ENCODE data around the gene STARD3. TPM values are rescaled to one million over a fixed set of nuclear protein-coding genes. Genes with fewer than 3 reads are reported as not detected.
"Not testable (repeated sequence)": the region's sequence is repeated elsewhere in the genome, so short reads cannot be mapped to it uniquely, and the experiment has no call there.

The STARD3 gene
- polyA plus RNA-seq (2011; rRNA removed) (43.3 and 44.7 TPM in 2 replicates), polyA minus RNA-seq (2011; rRNA and poly(A)+ RNA removed) (47.5 and 58.2 TPM in 2 replicates)

DNA sequence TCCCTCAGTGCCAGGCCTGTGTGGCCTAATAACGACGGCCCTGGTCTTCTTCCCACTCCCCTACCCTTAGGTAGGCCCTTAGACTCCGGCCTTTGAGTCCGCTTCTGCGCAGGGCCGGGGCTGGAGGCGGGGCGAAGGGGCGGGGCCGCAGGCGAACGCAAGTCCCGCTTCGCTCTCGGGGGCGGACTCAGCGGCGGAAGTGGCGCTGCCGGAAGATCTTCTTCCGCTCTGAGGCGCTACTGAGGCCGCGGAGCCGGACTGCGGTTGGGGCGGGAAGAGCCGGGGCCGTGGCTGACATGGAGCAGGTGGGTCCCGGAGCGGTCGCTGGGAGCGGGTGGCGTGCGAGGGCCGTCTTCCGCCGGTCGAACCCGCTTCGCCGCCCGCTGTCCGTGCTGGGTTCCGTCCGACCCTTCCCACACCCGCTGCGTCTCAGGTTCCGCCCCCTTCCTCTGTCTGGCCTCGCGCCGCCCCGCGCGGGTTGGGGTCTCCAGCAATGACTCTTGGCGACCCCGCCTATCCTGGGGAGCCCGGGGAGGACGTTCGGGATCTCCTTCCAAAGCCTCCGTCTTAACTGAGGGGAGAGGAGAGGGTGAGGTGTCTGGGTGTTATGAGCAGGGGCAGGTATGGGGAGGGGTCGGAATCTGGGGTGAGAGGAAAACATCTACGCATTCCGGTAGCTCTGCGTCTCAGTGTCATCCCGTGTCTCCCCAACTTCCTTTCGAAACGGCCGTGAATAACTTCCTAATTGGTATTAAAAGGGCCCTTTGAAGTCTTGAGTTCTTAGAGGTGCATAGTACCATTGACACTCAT lies at the start of gene STARD3:
Gene STARD3 (plus strand): TSS at position 218 of the 810 bp plus-strand sequence. CDS start 16,388 bp downstream, outside the sequence.
- Histone ChIP-seq H3K27ac (ENCODE audit: low read depth, low read length) (peak within 1 kb of the TSS; percentile 61), H3K9me3 (ENCODE audit: control insufficient read depth, insufficient read depth, low read length) (no peaks in the 10 kb centered on the region), H3K27me3 (ENCODE audit: control insufficient read depth, insufficient read depth, low read length) (peaks cover 7% of the 10 kb centered on the region), H3K4me3 (ENCODE audit: low read depth, low read length) (peak within 1 kb of the TSS; percentile 92)
- TF ChIP-seq CTCF (IDR thresholded peaks at IDR 0.05; ENCODE audit: low read depth, low read length), result peak; percentile 17
- ChIA-PET CTCF (interaction anchor here (0.8 to 5.8 kb wide), 3 partner anchors 13 to 16 kb away, joined by 3 to 28 read pairs (median 3); no protein-coding TSS in a partner anchor), POLR2A (interaction anchor here (0.7 to 1.0 kb wide), 2 partner anchors 8 to 15 kb away, joined by 3 read pairs; no protein-coding TSS in a partner anchor)
- peak; percentile 44 for DNase-seq (ENCODE audit: low read depth, low spot score)

DNA sequence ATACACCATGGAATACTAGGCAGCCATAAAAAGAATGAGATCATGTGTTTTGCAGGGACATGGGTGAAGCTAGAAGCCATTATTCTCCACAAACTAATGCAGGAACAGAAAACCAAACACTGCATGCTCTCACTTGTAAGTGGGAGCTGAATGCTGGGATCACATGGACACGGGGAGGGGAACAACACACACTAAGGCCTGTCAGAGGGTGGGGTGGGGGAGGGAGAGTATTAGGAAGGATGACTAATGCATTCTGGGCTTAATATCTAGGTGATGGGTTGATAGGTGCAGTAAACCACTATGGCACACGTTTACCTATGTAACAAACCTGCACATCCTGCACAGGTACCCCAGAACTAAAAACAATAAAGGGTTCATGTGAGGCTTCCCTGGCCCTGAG lies 46.8 kb upstream of the STARD3 start:
- CTCF ChIA-PET, result interaction anchor here (0.6 kb wide), 1 partner anchor 120 kb away, joined by 4 read pairs; no protein-coding TSS in a partner anchor
- H3K4me3 ChIP-seq (ENCODE audit: low read depth, low read length); DNase-seq (ENCODE audit: low read depth, low spot score); POLR2A ChIA-PET; H3K27ac ChIP-seq (ENCODE audit: low read depth, low read length); H3K9me3 ChIP-seq (ENCODE audit: control insufficient read depth, insufficient read depth, low read length): not testable (repeated sequence)
- peaks cover 31% of the 10 kb centered on the region for H3K27me3 ChIP-seq (ENCODE audit: control insufficient read depth, insufficient read depth, low read length)

GRCh38 chr17:39591958-39592954 lies 44.7 kb upstream of the STARD3 start:
- CTCF ChIA-PET, result interaction anchor here (1.5 kb wide), 1 partner anchor 30 kb away, joined by 4 read pairs; no protein-coding TSS in a partner anchor
- no peak overlapping the region for H3K4me3 ChIP-seq (ENCODE audit: low read depth, low read length)
- no peak for TF ChIP-seq CTCF (IDR thresholded peaks at IDR 0.05; ENCODE audit: low read depth, low read length)
- no peak for DNase-seq (ENCODE audit: low read depth, low spot score)
- no peak overlapping the region for H3K27ac ChIP-seq (ENCODE audit: low read depth, low read length)
- POLR2A ChIA-PET, result no interaction called here
- H3K27me3 ChIP-seq (ENCODE audit: control insufficient read depth, insufficient read depth, low read length), result peaks cover 47% of the 10 kb centered on the region
- H3K9me3 ChIP-seq (ENCODE audit: control insufficient read depth, insufficient read depth, low read length), result no peaks in the 10 kb centered on the region; the same call in 1 of the 2 replicates

- ChIA-PET POLR2A (no interaction called here), CTCF (interaction anchor here (1.5 kb wide), 1 partner anchor 29 kb away, joined by 4 read pairs; no protein-coding TSS in a partner anchor)
- Histone ChIP-seq H3K4me3 (ENCODE audit: low read depth, low read length) (no peak overlapping the region), H3K9me3 (ENCODE audit: control insufficient read depth, insufficient read depth, low read length) (no peaks in the 10 kb centered on the region; the same call in 1 of the 2 replicates), H3K27ac (ENCODE audit: low read depth, low read length) (no peak overlapping the region), H3K27me3 (ENCODE audit: control insufficient read depth, insufficient read depth, low read length) (peaks cover 52% of the 10 kb centered on the region)
- no peak for DNase-seq (ENCODE audit: low read depth, low spot score)
- no peak for TF ChIP-seq CTCF (IDR thresholded peaks at IDR 0.05; ENCODE audit: low read depth, low read length)
Observed at GRCh38 chr17:39593371-39593770, 43.6 kb upstream of the STARD3 start.

GRCh38 chr17:39595294-39595693 lies 41.6 kb upstream of the STARD3 start:
- peaks cover 67% of the 10 kb centered on the region for H3K27me3 ChIP-seq (ENCODE audit: control insufficient read depth, insufficient read depth, low read length)
- no peak overlapping the region for H3K27ac ChIP-seq (ENCODE audit: low read depth, low read length)
- no peak for DNase-seq (ENCODE audit: low read depth, low spot score)
- no peak overlapping the region for H3K4me3 ChIP-seq (ENCODE audit: low read depth, low read length)
- CTCF ChIA-PET, result interaction anchor here (1.1 kb wide), 2 partner anchors 26 to 28 kb away, joined by 3 to 4 read pairs; no protein-coding TSS in a partner anchor
- no peak for TF ChIP-seq CTCF (IDR thresholded peaks at IDR 0.05; ENCODE audit: low read depth, low read length)
- no peaks in the 10 kb centered on the region; the same call in 1 of the 2 replicates for H3K9me3 ChIP-seq (ENCODE audit: control insufficient read depth, insufficient read depth, low read length)
- POLR2A ChIA-PET, result no interaction called here

Data from AG04450 (cell line).